ENCODE results near the gene ACSBG1.

DNA sequence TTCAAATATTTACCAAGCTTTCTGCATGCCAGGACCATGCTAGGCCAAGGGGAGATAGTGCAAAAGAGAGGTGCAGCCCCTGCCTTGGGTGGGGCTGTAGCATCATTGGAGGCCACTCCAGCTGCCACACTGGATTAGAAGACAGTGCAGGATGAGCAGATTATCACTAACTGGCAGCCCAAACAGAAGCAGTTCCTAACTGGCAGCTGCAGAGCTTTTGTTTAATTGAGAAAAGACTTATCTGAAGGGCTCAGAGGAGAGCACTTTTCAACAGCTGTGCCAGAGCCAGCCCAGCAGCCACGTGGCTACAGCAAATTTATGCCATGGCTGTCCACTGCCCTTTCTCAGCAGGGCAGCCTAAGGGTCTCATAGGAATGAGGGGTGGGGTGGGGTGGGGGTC, 13.5 kb upstream of the ACSBG1 start:
- no peak for TF ChIP-seq POLR2A (IDR thresholded peaks at IDR 0.05)
- TF ChIP-seq, protein P1, sequence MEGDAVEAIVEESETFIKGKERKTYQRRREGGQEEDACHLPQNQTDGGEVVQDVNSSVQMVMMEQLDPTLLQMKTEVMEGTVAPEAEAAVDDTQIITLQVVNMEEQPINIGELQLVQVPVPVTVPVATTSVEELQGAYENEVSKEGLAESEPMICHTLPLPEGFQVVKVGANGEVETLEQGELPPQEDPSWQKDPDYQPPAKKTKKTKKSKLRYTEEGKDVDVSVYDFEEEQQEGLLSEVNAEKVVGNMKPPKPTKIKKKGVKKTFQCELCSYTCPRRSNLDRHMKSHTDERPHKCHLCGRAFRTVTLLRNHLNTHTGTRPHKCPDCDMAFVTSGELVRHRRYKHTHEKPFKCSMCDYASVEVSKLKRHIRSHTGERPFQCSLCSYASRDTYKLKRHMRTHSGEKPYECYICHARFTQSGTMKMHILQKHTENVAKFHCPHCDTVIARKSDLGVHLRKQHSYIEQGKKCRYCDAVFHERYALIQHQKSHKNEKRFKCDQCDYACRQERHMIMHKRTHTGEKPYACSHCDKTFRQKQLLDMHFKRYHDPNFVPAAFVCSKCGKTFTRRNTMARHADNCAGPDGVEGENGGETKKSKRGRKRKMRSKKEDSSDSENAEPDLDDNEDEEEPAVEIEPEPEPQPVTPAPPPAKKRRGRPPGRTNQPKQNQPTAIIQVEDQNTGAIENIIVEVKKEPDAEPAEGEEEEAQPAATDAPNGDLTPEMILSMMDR (IDR thresholded peaks at IDR 0.05) = no peak

Measured in esophagus squamous epithelium (tissue), 4 donors.